Esophagus squamous epithelium (tissue), 5 donors: Measurements from ENCODE around the gene CFAP99. TPM values are rescaled to one million over a fixed set of nuclear protein-coding genes. Genes with fewer than 3 reads are reported as not detected.

Experiments
- DNase-seq: peaks from one replicate; lab custom pipeline; 2025; lab: John Stamatoyannopoulos, UW
- H3K27ac ChIP-seq, 4 donors: fragments of 200-600 bp; sonication (generic); one replicate each; pipeline ENCODE4 v1.5.1; 2016 to 2019; ENCODE audit warnings: mild to moderate bottlenecking in 1 of 4
- H3K27me3 ChIP-seq, 4 donors: fragments of 200-600 bp; sonication (generic); 1 replicate in 3 of 4; 2 replicates in 1 of 4; pipeline versions ENCODE4 v1.5.1 to v1.6.0; 2017 to 2021; ENCODE audit warnings: antibody characterized with exemption in 1 of 4
- H3K36me3 ChIP-seq, 3 donors: fragments of 200-600 bp; sonication (generic); one replicate each; pipeline ENCODE4 v1.5.1; 2016 to 2019
- H3K4me1 ChIP-seq, 3 donors: fragments of 200-600 bp; sonication (generic); one replicate each; pipeline ENCODE4 v1.5.1; 2017 to 2019
- H3K4me3 ChIP-seq, 4 donors: fragments of 200-600 bp; sonication (generic); 1 replicate in 3 of 4; 2 replicates in 1 of 4; pipeline ENCODE4 v1.5.1; 2016 to 2019; ENCODE audit warnings: mild to moderate bottlenecking in 2 of 4, moderate library complexity in 1 of 4
- H3K9me3 ChIP-seq, 3 donors: fragments of 200-600 bp; sonication (generic); one replicate each; pipeline ENCODE4 v1.5.1; 2016 to 2019
- POLR2A ChIP-seq, 4 donors: fragments of 450-650 bp; IDR thresholded peaks; one replicate each; pipeline ENCODE4 v1.6.1; 2017; ENCODE audit warnings: antibody characterized with exemption in 4 of 4, mild to moderate bottlenecking in 4 of 4, moderate library complexity in 3 of 4
- WGBS, 2 donors: methylation state at CpG; one replicate each; pipeline ENCODE4 v1.1.5; 2018; 5-methylcytosine and 5-hydroxymethylcytosine counted together
- intact Hi-C: fragments of 100-400 bp; cut with DNase I; formaldehyde crosslinking; loops from one replicate; pipeline ENCODE4 v1.15.0; 2022
- total RNA-seq, 4 donors: library from RNA; depleted of rRNA; stranded (reverse); fragments of >200 nt; gene quantifications; one replicate each; pipeline ENCODE4 v1.1.0, GENCODE V29; 2016
- TF ChIP-seq, protein P1 (sequence below), 6 experiments: fragments of 450-650 bp in 4 of 6; fragments of 200-600 bp in 2 of 6; sonication (generic) in 2 of 6; IDR thresholded peaks; one replicate each; pipeline ENCODE4 v1.5.1; 2016 to 2019; ENCODE audit warnings: antibody characterized with exemption in 6 of 6, mild to moderate bottlenecking in 4 of 6, moderate library complexity in 4 of 6
- donor health status: DM: yes; HTN: yes; CAD: no.

CFAP99 gene
- total RNA-seq, 4 donors from 2014 or later, result 0.11 TPM; not detected in 3

DNA sequence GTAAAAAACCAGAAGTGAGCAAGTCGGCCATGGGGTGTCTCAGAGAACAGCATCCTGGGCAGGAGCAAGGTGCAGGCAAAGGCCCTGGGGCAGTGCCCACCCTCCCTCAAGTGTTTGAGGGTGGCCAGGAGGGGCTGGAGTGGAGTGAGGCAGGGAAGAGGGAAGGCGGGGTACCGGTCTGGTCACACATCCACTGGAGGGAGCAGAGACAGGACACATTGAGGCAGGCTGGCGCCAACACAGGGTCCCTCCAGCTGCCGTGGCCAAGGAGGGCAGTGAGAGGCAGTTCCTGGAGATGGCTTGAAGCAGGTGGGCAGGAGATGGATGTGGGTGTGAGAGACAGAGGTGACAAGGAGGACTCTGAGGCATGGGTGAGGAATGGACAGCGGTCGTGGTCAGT, 29.8 kb downstream of the CFAP99 start:
- Histone ChIP-seq H3K4me3 (no peak overlapping the region), H3K27ac (no peak overlapping the region), H3K9me3 (no peaks in the 10 kb centered on the region), H3K27me3 (no peaks in the 10 kb centered on the region), H3K4me1 (no peaks in the 10 kb centered on the region), H3K36me3 (no peaks in the 10 kb centered on the region)
- 78 to 85% methylated on average over 6 to 7 of the region's 7 CpGs for WGBS, 2 donors
- intact Hi-C loops, result loop anchor here (10.0 kb wide), 1 partner anchor 224 kb away; no protein-coding TSS in a partner anchor
- DNase-seq, result no peak
- TF ChIP-seq POLR2A (IDR thresholded peaks at IDR 0.05), result no peak
- TF ChIP-seq, protein P1, sequence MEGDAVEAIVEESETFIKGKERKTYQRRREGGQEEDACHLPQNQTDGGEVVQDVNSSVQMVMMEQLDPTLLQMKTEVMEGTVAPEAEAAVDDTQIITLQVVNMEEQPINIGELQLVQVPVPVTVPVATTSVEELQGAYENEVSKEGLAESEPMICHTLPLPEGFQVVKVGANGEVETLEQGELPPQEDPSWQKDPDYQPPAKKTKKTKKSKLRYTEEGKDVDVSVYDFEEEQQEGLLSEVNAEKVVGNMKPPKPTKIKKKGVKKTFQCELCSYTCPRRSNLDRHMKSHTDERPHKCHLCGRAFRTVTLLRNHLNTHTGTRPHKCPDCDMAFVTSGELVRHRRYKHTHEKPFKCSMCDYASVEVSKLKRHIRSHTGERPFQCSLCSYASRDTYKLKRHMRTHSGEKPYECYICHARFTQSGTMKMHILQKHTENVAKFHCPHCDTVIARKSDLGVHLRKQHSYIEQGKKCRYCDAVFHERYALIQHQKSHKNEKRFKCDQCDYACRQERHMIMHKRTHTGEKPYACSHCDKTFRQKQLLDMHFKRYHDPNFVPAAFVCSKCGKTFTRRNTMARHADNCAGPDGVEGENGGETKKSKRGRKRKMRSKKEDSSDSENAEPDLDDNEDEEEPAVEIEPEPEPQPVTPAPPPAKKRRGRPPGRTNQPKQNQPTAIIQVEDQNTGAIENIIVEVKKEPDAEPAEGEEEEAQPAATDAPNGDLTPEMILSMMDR (IDR thresholded peaks at IDR 0.05), result no peak

- no peaks in the 10 kb centered on the region for H3K9me3 ChIP-seq
- intact Hi-C loops, result loop anchor here (10.0 kb wide), 1 partner anchor 224 kb away; no protein-coding TSS in a partner anchor
- WGBS, 2 donors, result 87 to 90% methylated on average over 10 of the region's 11 CpGs
- no peak for TF ChIP-seq POLR2A (IDR thresholded peaks at IDR 0.05)
- TF ChIP-seq, protein P1 (IDR thresholded peaks at IDR 0.05), result no peak
- DNase-seq, result no peak
- H3K27me3 ChIP-seq, result no peaks in the 10 kb centered on the region
- no peak overlapping the region for H3K4me3 ChIP-seq
- no peaks in the 10 kb centered on the region for H3K36me3 ChIP-seq
- no peak overlapping the region for H3K27ac ChIP-seq
- H3K4me1 ChIP-seq, result no peaks in the 10 kb centered on the region
These were observed 30.3 kb downstream of the CFAP99 start for GRCh38 chr4:2449051-2449450.

DNA sequence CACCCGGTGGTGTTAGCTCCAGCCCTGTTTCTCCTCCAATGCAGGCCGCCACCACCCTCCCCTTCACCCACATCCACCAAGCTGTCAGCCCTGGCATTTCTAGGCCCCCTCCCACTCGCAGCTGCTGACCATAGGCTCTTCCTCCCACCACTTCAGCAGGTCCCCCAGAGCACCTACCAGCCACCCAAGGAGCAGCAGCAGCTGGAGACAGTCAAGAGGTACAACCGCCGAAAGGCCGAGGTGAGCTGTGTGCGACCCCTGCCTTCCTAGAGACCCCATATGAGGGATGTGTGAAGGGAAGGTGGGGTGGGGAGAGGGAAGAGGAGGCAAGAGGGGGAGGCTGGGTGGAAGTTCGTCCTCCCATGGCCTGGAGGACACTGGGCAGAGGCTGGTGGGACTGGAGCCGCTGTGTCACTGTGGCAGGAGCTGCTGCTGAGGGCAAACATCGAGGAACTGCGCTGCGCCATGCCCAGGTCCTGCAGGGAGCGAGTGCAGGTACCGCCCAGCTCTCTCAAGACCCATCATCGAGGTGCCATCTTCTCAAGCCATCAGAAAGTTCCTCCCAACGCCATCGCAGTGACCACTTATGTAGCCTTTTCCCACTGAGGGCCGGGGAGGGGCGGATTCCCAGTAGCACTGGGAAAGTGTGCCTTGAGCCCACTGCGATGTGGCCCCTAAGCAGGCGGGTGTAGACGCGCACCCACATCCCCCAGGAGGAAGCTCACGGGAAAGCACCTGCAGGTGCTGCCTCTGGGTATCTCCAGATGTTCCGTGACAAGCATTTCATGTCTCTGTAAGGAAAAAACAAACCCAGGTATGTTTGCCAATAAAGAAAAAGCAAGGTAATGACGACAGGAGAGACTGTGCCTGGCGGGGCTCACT, 31.0 kb downstream of the CFAP99 start:
- TF ChIP-seq, protein P1 (IDR thresholded peaks at IDR 0.05), result no peak
- TF ChIP-seq POLR2A (IDR thresholded peaks at IDR 0.05), result no peak
- Histone ChIP-seq H3K9me3 (no peaks in the 10 kb centered on the region), H3K4me3 (no peak overlapping the region), H3K4me1 (no peaks in the 10 kb centered on the region), H3K36me3 (no peaks in the 10 kb centered on the region), H3K27ac (no peak overlapping the region), H3K27me3 (no peaks in the 10 kb centered on the region)
- WGBS, 2 donors, result 78 to 84% methylated on average over 5 to 13 of the region's 27 CpGs
- DNase-seq, result no peak
- intact Hi-C loops, result loop anchor here (10.0 kb wide), 1 partner anchor 225 kb away; no protein-coding TSS in a partner anchor

GRCh38 chr4:2450394-2451035, 31.8 kb downstream of the CFAP99 start:
- 53 to 79% methylated on average over 5 to 7 of the region's 16 CpGs for WGBS, 2 donors
- no peaks in the 10 kb centered on the region for H3K36me3 ChIP-seq
- no peak overlapping the region for H3K27ac ChIP-seq
- no peaks in the 10 kb centered on the region for H3K27me3 ChIP-seq
- DNase-seq, result no peak
- no peak overlapping the region for H3K4me3 ChIP-seq
- no peaks in the 10 kb centered on the region for H3K4me1 ChIP-seq
- intact Hi-C loops, result no loop called here
- H3K9me3 ChIP-seq, result no peaks in the 10 kb centered on the region
- no peak for TF ChIP-seq POLR2A (IDR thresholded peaks at IDR 0.05)
- TF ChIP-seq, protein P1 (IDR thresholded peaks at IDR 0.05), result no peak

- H3K27ac ChIP-seq, result no peak overlapping the region
- WGBS, 2 donors, result 75 to 89% methylated on average over 2 to 4 of the region's 10 CpGs
- intact Hi-C loops, result no loop called here
- no peaks in the 10 kb centered on the region for H3K27me3 ChIP-seq
- no peak for DNase-seq
- H3K4me1 ChIP-seq, result no peaks in the 10 kb centered on the region
- H3K4me3 ChIP-seq, result no peak overlapping the region
- no peaks in the 10 kb centered on the region for H3K36me3 ChIP-seq
- no peaks in the 10 kb centered on the region for H3K9me3 ChIP-seq
- TF ChIP-seq POLR2A (IDR thresholded peaks at IDR 0.05), result no peak
- TF ChIP-seq, protein P1 (IDR thresholded peaks at IDR 0.05), result no peak
These were observed 32.3 kb downstream of the CFAP99 start for GRCh38 chr4:2451036-2451520.
